HG02763 (cell line): Measurements from ENCODE around the gene HLTF.

Source experiments
- ATAC-seq: cut with Tn5 transposase; IDR thresholded peaks from one replicate; pipeline ENCODE4 v1.9.1; 2021; ENCODE audit warnings: mild to moderate bottlenecking, moderate library complexity; ENCODE audit not compliant: unreplicated experiment

Gene HLTF

GRCh38 chr3:149020196-149020838 is 66.0 kb downstream of the HLTF start:
- ATAC-seq, result no peak

GRCh38 chr3:149019580-149019979 is 66.8 kb downstream of the HLTF start:
- ATAC-seq, result no peak

GRCh38 chr3:149018247-149018646 is 68.1 kb downstream of the HLTF start:
- ATAC-seq, result no peak

GRCh38 chr3:149016669-149017541 is 69.4 kb downstream of the HLTF start:
- no peak for ATAC-seq

- no peak for ATAC-seq
Observed at GRCh38 chr3:149016242-149016641, 70.1 kb downstream of the HLTF start.

GRCh38 chr3:149015393-149015792 is 70.9 kb downstream of the HLTF start:
- no peak for ATAC-seq

GRCh38 chr3:149013726-149014125 is 72.6 kb downstream of the HLTF start:
- no peak for ATAC-seq

- no peak for ATAC-seq
Observed at GRCh38 chr3:149011676-149012075, 74.7 kb downstream of the HLTF start.

- no peak for ATAC-seq
Observed at GRCh38 chr3:149010966-149011365, 75.4 kb downstream of the HLTF start.

GRCh38 chr3:149010504-149010951 is 75.8 kb downstream of the HLTF start:
- ATAC-seq, result no peak

GRCh38 chr3:149009732-149010131 is 76.6 kb downstream of the HLTF start:
- ATAC-seq, result no peak

- ATAC-seq, result no peak
Observed at GRCh38 chr3:149007567-149008257, 78.6 kb downstream of the HLTF start.

- ATAC-seq, result no peak
Observed at GRCh38 chr3:149005416-149005815, 80.9 kb downstream of the HLTF start.

- no peak for ATAC-seq
Observed at GRCh38 chr3:149004622-149005021, 81.7 kb downstream of the HLTF start.

GRCh38 chr3:149003653-149004305 is 82.6 kb downstream of the HLTF start:
- peak; percentile 77 for ATAC-seq

GRCh38 chr3:149001727-149002126 is 84.6 kb downstream of the HLTF start:
- no peak for ATAC-seq

GRCh38 chr3:149000206-149000745 is 86.1 kb downstream of the HLTF start:
- no peak for ATAC-seq

- no peak for ATAC-seq
Observed at GRCh38 chr3:148999806-149000205, 86.5 kb downstream of the HLTF start.

GRCh38 chr3:148998715-148999423 is 87.5 kb downstream of the HLTF start:
- ATAC-seq, result peak; percentile 42

- ATAC-seq, result no peak
Observed at GRCh38 chr3:148998297-148998696, 88.0 kb downstream of the HLTF start.
